SK-MEL-5 (cell line): ENCODE measurements around the gene ZNF747. TPM values are rescaled to one million over a fixed set of nuclear protein-coding genes. Genes with fewer than 3 reads are reported as not detected.
"Not testable (repeated sequence)": the region's sequence is repeated elsewhere in the genome, so short reads cannot be mapped to it uniquely, and the experiment has no call there.

Experiments
- DNase-seq: peaks from one replicate; pipeline ENCODE4 v3.0.0-alpha.2; 2016; ENCODE audit warnings: low read depth, low spot score
- in situ Hi-C: cut with HindIII; loops from 2 replicates; pipeline ENCODE4 v1.10.0; 2016; ENCODE audit warnings: low sequenced_read_pairs, high pct_unique_total_duplicates, low pct_unique_long_range_greater_than_20kb
- total RNA-seq: library from RNA; depleted of rRNA; stranded (reverse); fragments of >200 nt; shearing (Covaris generic); gene quantifications from 2 replicates; pipeline ENCODE4 v1.2.3, GENCODE V29; 2014

The ZNF747 gene
- total RNA-seq, 1 experiment from 2014 or later: 4.1 TPM

DNA sequence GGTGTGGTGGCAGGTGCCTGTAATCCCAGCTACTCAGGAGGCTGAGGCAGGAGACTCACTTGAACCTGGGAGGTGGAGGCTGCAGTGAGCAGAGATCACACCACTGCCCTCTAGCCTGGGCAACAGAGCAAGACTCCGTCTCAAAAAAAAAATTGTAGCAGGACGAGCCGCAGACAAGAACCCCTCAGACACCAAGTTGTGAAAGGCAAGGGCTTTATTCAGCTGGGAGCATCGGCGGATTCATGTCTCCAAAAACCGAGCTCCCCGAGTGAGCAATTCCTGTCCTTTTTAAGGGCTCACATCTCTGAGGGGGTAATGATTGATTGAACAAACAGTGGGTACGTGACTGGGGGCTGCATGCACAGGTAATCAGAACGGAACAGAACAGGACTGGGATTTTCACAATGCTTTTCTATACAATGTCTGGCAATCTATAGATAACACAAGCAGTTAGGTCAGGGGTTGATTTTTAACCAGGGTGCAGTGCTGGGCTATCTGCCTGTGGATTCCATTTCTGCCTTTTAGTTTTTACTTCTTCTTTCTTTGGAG, 6.3 kb upstream of the ZNF747 start:
- in situ Hi-C loops, DNase-seq: not testable (repeated sequence)

DNA sequence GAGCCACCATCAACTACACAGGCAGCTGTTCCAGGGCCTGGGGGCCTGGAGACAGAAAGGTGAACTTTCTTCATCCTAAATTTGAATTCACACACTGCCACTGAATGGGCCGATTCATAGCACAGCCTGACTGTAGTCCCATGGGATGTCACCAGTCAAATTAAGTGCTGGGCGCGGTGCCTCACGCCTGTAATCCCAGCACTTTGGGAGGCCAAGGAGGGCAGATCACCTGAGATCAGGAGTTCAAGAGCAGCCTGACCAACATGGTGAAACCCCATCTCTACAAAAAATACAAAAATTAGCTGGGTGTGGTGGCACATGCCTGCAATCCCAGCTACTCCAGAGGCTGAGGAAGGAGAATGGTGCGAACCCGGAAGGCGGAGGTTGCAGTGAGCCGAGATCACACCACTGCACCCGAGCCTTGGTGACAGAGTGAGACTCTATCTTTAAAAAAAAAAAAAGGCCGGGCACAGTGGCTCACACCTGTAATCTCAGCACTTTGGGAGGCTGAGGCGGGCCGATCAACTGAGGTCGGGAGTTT, 5.4 kb upstream of the ZNF747 start:
- in situ Hi-C loops: not testable (repeated sequence)

DNA sequence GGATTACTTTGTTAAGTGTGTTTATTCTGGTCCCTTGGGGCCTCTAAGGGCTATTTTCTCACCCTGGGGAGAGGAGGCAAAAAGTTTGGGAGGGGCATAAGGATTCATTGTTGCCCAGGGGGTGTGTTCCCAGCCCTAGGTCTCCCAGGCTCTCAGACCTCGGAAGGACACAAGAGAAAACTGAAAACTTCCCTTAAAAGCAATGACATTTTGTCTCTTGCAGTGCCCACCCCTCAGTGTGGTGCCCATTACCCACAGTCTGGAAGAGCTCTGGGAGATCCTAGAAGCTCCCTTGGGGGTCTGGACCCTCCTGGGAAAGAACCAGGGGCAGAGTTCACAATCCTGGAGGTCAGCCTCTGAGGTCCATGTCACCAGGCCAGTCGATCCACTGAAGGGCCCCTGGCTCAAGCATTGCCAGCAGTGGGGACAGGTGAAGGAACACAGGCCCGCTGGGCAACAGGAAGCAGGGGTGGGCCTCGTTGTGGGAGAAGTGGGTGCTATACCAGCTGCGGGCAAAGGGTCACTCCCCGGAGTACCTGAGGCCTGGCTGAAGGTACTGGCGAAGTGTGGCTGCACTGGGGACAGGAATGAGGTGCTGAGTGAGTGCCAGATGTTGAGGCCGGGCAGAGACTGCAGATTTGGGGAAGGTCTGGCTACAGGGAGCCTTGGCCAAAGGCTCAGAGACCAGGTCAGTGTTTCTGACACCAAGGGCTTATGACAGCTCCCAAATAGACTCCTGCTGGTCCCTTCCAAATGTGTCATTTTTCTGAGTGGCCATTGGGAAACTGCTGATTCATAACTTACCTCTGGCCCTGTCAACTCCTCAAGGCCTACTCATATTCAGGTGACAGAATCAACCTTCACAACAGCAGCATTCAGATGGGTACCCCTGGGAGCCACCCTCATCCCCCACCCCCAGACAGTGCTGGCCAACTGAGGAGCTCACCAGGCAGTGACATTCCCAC, 4.6 kb upstream of the ZNF747 start:
- DNase-seq: no peak

More for the DNA sequence above, 5.4 kb upstream of the ZNF747 start:
- peak; percentile 46 for DNase-seq

DNA sequence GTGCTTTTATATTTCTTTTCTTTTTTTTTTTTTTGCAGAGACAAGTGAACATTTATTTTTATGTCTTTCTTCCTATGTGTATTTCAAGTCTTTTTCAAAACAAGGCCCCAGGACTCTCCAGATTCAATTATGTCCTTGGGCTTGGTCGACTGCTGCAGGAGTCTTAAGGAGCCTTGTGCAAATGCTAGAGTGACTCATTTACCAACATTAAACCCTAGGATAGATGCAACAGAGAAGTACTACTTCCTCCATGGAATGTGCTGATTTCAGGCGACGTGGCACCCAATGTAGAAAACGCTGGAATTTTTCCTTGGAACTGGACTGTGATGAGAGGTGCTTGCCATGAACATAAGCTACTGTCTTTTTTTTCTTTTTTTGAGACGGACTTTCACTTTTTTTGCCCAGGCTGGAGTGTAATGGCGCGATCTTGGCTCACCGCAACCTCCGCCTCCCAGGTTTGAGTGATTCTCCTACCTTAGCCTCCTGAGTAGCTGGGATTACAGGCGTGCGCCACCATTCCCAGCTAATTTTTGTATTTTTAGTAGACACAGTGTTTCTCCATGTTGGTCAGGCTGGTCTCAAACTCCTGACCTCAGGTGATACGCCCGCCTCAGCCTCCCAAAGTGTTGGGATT, 1.9 kb upstream of the ZNF747 start:
- in situ Hi-C loops, DNase-seq: not testable (repeated sequence)

More for the DNA sequence above, 4.6 kb upstream of the ZNF747 start:
- in situ Hi-C loops: no loop called here

DNA sequence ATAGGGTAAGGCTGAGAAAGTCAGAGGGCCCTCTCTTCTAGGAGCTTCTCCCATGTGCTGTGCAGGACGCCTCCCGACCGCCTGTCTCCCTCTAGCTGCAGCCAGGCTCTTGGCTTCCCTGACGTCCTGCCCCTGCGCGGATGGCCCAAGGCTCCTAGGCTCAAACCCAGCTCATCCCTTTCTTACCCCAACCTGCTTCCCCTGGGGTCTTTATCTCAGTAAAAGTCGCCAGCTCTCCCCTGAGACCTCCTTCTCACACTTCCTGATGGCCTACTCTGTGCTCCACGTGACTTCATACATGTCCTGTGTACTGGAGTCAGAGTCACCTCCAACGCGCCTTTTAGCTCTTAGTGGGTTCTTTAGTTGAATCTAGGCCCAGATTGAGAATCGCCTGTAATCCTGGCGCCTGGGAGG, 1.1 kb upstream of the ZNF747 start:
- in situ Hi-C loops: no loop called here
- DNase-seq: peak; percentile 37

DNA sequence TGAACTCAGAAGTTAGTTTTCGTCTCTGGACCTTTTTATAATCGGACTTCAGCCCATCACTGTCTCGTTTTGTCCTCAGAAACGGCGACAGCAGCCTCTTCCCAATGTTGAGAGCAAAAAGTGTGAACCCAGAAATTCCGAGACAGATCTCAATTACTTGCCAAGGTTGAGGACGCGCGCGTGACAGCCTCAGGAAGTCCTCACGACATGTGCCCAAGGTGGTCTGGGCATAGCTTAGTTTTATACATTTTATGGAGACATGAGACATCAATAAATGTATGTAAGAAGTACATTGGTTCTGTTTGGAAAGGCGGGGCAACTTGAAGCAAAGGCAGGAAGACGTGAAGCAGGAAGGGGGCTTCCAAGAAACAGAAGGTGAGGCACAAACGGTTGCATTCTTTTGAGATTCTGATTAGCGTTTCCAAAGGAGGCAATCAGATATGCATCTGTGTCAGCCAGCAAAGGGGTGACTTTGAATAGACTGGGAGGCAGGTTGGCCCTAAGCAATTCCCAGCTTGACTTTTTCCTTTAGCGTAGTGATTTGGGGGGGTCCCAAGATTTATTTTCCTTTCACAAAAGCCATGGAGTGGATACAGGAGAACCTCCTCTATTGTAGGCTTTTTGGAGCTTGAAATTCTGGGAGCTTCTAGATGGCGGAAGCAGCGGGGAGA, 583 bp upstream of the ZNF747 start:
- in situ Hi-C loops: no loop called here
- DNase-seq: no peak

DNA sequence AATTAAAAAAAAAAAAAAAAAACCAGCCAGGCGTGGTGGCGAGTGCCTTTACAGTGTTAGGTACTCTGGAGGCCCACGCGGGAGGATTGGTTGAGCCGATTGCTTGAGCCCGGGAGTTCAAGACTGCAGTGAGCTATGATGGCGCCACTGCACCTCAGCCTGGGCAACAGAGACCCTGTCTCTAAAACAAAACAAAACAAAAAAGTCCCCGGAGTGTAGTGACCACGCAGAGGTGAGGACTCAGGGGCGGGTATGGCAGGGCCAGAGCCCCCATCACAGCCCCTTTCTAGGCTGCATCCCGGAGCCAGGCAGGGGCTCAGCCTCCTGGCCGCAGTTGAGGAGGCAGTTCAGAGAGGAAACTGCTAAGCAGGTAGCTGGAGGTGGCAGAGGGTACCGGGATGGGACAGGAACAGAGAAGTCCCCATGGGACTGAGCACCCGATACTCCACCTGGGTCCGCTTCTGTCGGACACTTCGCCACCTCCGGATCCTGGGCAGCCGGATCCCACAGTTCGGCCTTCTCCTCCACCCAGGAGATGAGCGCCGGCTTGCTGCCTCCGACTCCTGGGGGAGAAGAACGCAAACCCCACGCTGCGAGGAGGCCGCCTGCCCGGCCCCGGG, 800 bp downstream of the ZNF747 start:
- no peak for DNase-seq

DNA sequence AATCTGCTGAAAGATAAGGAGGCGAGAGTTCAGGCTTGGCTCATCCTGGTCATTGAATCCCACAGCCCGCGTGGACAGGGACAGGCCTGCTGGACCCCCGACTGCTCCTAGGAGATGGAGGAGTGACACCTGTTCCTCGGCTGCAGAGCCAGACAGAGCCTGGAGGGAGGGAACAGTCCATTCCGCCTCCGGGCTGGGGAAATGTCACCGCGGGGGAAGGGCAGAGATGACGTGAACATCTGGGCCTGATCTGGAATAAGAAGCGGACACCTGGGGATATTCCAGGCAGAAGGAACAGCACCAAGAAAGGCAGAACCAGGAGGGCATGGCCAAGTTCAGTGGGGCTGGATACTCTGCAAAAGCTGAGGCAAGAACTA, 1.5 kb downstream of the ZNF747 start:
- DNase-seq: no peak
- in situ Hi-C loops: no loop called here

More for the DNA sequence above, 800 bp downstream of the ZNF747 start:
- in situ Hi-C loops: no loop called here

DNA sequence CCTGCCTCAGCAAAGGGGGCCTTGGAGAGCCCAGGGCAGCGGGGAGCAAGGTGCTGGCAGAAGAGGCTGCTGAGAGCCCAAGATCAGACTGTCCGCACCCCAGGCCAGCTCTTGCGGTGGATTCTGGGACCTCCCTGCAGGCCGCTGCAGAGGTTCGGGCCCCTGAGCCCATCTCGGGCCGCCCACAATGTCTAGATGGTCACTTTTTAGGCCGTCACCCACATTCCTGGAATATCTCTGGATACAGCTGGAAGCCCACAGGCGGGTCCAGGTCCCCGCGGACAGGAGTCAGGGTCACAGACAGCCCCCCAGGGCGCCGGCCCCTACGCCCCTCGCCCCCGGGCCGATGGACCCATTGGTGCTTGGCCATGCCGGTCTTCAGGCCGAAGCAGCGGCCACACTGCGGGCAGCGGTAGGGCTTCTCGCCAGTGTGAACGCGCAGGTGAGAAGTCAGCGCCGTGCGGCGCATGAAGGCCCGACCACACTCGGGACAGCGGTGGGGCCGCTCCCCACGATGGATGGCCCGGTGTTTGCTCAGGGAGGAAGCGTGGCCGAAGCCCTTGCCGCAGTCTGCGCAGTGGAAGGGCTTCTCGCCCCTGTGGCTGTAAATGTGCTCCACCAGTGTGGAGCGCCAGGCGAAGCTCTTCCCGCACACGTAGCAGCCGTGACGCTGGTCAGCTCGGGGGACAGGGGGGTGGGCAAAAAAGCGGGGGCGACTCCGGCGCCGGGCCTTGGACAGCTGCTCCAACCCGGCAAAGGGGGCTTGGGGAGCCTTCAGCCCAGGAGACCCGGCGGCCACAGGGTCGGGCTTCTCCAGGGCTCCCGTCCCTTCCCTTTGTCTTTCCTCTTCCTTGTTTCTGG, 2.1 kb downstream of the ZNF747 start:
- in situ Hi-C loops: no loop called here
- no peak for DNase-seq

DNA sequence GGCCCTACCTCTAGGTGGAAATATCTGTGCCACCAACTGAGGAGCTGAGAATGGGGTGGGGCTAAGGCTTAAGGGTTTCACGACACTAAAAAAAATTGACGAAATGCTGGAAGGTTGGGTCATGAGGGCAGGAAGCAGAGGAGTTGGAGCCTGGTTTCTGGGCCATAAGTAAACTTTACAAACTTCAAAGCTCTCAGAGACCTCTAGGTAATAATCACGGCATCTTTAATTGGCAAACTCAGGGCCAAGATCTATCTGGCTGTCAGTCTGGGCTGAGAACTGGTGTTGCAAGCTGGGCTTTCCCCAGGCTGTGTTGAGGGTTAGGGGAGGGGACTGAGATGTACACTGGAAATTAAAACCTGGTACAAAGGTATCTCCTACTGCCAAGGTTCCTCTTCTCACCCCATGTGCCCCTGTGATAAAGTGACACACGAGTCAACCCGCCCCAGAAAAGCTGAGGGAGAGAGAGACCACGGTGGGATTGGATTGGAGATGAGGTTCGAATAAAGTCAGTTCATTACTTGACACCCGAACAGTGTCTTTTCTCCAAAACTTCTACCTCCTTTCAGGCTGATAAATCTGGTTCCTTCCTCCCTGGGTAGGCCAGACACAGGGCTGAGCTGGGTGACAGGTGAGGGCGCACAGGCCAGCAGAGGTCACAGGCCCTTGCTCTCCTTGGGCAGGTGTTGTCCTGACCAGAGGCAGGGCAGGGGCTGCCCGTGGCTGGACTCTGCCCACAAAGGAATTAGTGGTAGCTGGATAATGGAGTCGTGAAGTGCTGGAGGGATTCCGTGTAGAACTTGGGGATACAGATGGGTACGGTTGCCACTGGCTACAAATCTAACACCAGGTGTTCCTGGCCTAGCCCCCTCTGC, 4.3 kb downstream of the ZNF747 start:
- DNase-seq: no peak
- in situ Hi-C loops: no loop called here

DNA sequence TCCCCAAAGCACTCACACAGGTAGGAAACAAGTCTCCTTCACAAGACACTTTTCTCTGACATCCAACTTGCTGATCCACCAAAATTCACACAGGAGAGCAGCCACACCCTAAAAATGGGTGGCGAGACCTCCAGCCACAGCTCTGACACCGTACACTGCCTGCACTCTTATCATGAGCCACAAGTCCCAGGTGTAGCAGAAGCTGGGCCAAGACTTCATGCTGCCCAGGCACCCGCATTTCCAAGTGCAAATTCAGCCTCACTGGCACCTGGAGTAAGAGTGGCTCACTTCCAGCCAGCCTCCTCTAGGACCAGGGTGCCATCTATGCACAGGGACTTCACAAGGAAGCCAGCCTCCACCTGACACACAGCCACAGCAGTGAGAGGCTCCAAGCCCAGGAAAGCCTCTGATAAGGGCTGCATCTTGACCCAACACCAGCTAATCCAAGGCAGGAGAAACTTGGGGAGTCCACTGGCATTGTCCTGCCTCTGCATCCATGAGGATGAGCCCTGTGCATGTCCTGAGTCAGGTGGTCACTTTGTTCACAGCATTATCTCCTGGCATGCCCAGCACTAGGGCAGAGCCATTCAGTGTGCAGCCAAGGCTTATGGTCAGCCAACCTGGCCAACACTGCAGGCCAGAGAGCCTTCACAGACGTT, 5.7 kb downstream of the ZNF747 start:
- DNase-seq: no peak
- in situ Hi-C loops: no loop called here

DNA sequence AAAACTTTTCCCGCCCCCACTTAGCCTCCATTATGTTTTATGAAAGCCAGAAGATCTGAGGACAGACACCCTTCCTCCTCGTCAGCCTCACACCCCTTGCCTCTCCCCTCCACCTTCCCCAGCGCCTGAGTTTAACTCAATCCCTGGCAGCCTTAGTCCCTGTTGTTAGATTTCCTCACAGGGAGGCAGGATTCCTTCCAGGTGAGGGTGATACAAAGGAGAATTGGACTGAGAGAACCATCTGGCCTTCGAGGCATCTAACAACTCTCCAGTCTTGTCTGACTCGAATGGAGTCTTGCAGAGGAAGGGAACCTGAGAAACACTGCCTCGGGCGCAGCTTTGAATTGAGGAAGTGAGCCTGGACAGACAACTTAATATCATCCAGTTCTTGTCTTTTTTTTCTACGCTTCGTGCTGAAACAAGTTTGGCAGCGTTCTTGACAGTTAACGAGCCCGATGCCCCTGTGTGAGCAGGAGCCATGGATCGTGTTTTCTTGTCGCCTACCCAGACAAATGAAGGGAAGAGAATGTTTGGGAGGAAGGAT, 7.0 kb downstream of the ZNF747 start:
- in situ Hi-C loops: no loop called here
- no peak for DNase-seq

DNA sequence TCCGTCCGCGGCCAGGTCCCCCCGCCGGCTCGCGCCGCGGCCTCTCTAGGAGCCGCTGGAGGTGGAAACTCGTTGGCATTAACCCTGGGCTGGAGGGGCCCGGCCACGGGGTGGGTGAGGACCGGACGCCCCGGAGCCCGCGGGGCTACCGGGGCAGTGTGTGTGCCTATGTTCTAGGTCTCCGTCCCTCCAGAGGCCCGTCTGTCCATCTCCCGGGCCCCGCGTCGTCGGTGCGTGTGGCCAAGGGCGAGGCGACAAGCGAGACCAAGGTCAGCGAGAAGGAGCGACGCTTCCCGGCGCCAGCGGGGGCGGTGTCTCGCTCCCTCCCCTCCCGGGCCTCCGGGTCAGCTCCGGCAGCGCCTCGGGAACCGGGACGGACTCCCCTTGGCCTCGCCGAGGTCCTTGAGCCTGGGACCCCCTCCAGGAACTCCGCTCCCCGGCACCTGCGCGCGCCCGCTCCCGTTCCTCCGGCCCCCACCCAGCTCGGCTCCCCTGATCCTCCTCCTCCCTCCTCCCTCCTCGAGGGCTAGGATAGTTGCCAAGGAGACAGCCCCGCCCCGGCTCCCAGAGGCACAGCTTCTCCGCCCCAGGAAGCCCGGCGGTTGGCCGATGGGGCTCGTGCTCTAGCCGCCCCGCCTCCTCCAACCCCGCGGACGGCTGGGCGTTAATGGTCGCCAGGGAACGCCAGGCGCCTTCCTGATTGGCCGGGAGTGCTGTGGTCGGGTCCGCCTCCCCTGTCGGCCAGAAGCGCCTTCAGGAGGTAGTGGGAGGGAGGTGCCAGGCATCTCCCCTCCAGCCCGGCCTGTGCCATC, 7.6 kb downstream of the ZNF747 start:
- DNase-seq: peak; percentile 97
- in situ Hi-C loops: no loop called here

DNA sequence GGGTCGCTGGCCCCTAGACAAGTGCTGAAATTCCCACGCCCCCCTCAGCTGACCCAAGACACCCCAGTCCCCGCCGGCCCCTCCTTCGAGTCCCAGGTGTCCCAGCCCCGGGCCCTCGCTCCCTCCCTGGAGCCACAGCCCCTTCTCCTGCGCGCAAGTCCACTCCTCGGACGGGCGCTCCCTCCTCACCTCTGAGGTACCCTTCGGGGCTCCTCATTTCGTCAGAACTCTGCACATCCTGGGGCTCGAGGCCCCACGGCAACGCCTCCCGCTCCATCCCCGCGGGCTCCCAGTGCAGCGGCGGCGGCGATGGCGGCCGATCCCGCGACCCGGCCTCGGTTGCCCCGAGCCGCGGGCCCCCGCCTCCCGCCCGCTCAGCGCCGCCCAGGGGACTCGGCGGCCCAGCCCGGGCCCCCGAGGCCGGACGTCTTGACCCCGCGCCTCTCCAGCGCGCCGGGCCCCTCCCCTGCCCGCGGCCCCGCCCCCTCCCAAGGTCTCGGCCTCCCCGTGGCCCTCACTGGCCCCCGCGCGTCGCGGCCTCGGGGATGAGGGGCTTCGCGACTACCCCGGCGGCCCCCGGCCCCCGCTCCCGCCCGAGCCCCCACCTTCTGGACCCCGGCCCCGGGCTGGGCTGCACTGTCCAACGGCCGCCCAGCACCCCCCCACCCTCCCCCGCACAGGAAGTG, 8.4 kb downstream of the ZNF747 start, which contains the start of gene ZNF768:
Gene ZNF768, minus strand, starts transcription at position 430 of the 686 bp plus-strand sequence. Its CDS starts 153 bp downstream, at position 277.
- in situ Hi-C loops: no loop called here
- DNase-seq: no peak
